OCI-LY1 (cell line): Measurements from ENCODE around the gene FRMD6.

Experiments used
- CTCF ChIP-seq: fragments of 200-600 bp; sonication (generic), shearing (Covaris generic); IDR thresholded peaks from 2 replicates; pipeline ENCODE4 v1.5.1; 2017; ENCODE audit warnings: mild to moderate bottlenecking, antibody characterized with exemption, low read length, moderate library complexity, mixed read lengths
- EZH2 ChIP-seq: fragments of 200-600 bp; sonication (generic), shearing (Covaris generic); IDR thresholded peaks from 2 replicates; pipeline ENCODE4 v1.8.0; 2017; ENCODE audit warnings: borderline replicate concordance, mixed run types, mild to moderate bottlenecking, antibody characterized with exemption, low read length, moderate library complexity, mixed read lengths

GRCh38 chr14:51613416-51613815, 38.3 kb upstream of the FRMD6 start:
- TF ChIP-seq EZH2 (no peak), CTCF (no peak)
